Measurements from ENCODE around the gene BOD1L1.

DNA sequence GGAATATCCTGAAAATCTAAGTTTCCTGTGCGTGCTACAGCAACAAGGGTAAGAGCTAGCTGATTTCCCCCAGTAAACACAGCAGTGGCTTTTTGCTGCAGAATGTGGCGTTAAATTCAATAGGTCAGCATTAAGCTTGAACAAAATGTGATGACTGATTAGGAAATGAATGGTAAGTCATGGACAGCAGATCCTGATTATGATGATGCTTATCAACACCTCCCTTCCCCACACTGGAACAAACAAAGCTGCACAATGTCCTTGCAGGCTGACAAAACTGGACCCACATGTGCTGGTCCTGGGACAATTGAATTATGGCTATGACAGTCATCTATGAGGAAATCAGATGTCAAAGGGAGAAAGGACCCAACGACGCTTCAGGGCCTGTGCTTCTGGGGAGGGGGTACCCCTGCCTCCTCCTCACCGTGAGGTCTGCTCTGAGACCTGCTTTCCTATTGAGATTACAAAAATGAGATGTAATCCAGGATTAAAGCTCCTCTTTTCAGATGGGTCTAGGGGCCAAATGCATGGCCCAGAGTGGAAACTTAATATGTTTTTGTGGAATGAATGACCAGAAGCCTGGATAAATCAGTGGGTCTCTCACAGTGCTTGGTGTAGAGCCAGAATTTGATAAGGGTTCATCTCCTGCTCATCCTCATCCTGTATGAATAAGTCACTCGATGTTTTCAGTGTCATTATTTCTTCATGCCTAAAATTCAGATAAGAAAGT, 32.0 kb upstream of the BOD1L1 start:
- no peak for TF ChIP-seq EZH2 (IDR thresholded peaks at IDR 0.05)
- no peak for TF ChIP-seq POLR2AphosphoS5 (IDR thresholded peaks at IDR 0.05; ENCODE audit: borderline replicate concordance, low read depth, low read length)
